Measurements from ENCODE around the gene CALHM2. TPM values are rescaled to one million over a fixed set of nuclear protein-coding genes. Genes with fewer than 3 reads are reported as not detected.

Gene CALHM2
- total and polyA plus RNA-seq, 4 donors: 1.6 to 5.0 (median 3.2) TPM

DNA sequence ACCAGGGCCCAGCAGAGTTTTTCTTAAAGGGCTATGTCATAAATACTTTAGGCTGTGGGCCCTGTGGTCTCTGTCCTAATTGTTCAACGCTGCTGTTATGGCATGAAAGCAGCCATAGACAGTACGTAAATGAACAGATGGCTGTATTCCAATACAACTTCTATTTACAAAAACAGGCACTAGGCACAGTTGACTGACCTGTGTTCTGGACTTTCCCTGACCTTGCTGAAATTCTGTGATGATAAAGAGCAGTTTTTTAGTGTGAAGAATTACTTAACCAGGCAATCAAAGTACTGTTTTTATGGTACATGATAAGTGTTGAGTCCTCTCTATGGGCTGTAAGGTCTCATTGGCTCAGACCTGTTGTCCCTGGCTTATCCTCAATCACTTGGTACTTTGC lies 38.6 kb downstream of the CALHM2 start (continued):
- TF ChIP-seq, protein P1, sequence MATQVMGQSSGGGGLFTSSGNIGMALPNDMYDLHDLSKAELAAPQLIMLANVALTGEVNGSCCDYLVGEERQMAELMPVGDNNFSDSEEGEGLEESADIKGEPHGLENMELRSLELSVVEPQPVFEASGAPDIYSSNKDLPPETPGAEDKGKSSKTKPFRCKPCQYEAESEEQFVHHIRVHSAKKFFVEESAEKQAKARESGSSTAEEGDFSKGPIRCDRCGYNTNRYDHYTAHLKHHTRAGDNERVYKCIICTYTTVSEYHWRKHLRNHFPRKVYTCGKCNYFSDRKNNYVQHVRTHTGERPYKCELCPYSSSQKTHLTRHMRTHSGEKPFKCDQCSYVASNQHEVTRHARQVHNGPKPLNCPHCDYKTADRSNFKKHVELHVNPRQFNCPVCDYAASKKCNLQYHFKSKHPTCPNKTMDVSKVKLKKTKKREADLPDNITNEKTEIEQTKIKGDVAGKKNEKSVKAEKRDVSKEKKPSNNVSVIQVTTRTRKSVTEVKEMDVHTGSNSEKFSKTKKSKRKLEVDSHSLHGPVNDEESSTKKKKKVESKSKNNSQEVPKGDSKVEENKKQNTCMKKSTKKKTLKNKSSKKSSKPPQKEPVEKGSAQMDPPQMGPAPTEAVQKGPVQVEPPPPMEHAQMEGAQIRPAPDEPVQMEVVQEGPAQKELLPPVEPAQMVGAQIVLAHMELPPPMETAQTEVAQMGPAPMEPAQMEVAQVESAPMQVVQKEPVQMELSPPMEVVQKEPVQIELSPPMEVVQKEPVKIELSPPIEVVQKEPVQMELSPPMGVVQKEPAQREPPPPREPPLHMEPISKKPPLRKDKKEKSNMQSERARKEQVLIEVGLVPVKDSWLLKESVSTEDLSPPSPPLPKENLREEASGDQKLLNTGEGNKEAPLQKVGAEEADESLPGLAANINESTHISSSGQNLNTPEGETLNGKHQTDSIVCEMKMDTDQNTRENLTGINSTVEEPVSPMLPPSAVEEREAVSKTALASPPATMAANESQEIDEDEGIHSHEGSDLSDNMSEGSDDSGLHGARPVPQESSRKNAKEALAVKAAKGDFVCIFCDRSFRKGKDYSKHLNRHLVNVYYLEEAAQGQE (IDR thresholded peaks at IDR 0.05): peak; percentile 36
- TF ChIP-seq ZBTB33 (IDR thresholded peaks at IDR 0.05): no peak
- TF ChIP-seq EGR1 (IDR thresholded peaks at IDR 0.05; ENCODE audit: low read depth in 2 of 2): no peak
- peak; percentile 70 for TF ChIP-seq YY1 (IDR thresholded peaks at IDR 0.05)
- peak; percentile 67 for TF ChIP-seq FOXA2 (IDR thresholded peaks at IDR 0.05)

- peaks cover 7 to 25% (median 22%) of the 10 kb centered on the region in 4 donors for H3K36me3 ChIP-seq (ENCODE audit: control insufficient read depth in 4 of 4, insufficient read depth in 3 of 4, low read depth in 1 of 4, low read length in 3 of 4)
Observed at GRCh38 chr10:103397191-103397825, 54.9 kb downstream of the CALHM2 start.

DNA sequence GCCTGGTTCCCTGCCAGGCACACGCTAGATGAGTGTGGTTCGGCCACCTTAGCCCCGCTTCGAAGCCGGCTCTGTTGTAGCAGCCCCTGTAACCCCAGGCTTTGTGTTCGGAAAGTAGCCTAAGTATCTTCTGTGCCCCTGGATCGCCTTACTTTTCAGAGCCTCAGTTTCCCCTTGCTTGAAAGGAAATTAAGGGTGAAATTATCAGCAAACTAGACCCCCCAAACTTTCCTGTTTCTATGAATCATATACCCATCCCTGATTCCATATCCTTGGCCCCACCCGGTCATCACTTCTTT lies 55.4 kb downstream of the CALHM2 start:
- Histone ChIP-seq H3K9me3 (ENCODE audit: control insufficient read depth in 4 of 4, low read length in 3 of 4) (no peaks in the 10 kb centered on the region), H3K4me1 (ENCODE audit: control insufficient read depth in 4 of 4, insufficient read depth in 4 of 4, low read length in 3 of 4) (peaks cover 8 to 26% (median 23%) of the 10 kb centered on the region in 4 donors)

More at GRCh38 chr10:103397191-103397825, 54.9 kb downstream of the CALHM2 start:
- H3K27ac ChIP-seq (ENCODE audit: low read depth in 1 of 2, low read length in 2 of 2): peak overlapping the region in 1 of 2 donors; percentile 42
- TF ChIP-seq FOXA1 (IDR thresholded peaks at IDR 0.05) (no peak), RAD21 (IDR thresholded peaks at IDR 0.05) (no peak), RXRA (IDR thresholded peaks at IDR 0.05) (no peak), HNF4A (conservative IDR thresholded peaks at IDR 0.05) (no peak), GABPA (IDR thresholded peaks at IDR 0.05 in 1 of 2, conservative IDR thresholded peaks at IDR 0.05 in 1 of 2) (no peak), HNF4G (IDR thresholded peaks at IDR 0.05) (no peak), FOXA2 (IDR thresholded peaks at IDR 0.05) (no peak), SP1 (IDR thresholded peaks at IDR 0.05) (no peak), ATF3 (IDR thresholded peaks at IDR 0.05) (no peak)
- no peaks in the 10 kb centered on the region for H3K9me3 ChIP-seq (ENCODE audit: control insufficient read depth in 4 of 4, low read length in 3 of 4)
- H3K4me1 ChIP-seq (ENCODE audit: control insufficient read depth in 4 of 4, insufficient read depth in 4 of 4, low read length in 3 of 4): peaks cover 8 to 26% (median 23%) of the 10 kb centered on the region in 4 donors
- H3K27me3 ChIP-seq (ENCODE audit: control insufficient read depth in 4 of 4, insufficient read depth in 4 of 4, low read length in 3 of 4): no peaks in the 10 kb centered on the region
- DNase-seq (ENCODE audit: low spot score): no peak
- 70% methylated on average over 19 of the region's 19 CpGs for WGBS
- H3K9ac ChIP-seq (ENCODE audit: low read depth in 1 of 2, low read length in 2 of 2): peak overlapping the region; percentile 10 to 61
- peak overlapping the region; percentile 80 to 91 (median 87) for H3K4me3 ChIP-seq (ENCODE audit: low read depth in 1 of 3, low read length in 3 of 3)

More for the DNA sequence above, 55.4 kb downstream of the CALHM2 start:
- peak overlapping the region; percentile 80 to 91 (median 87) for H3K4me3 ChIP-seq (ENCODE audit: low read depth in 1 of 3, low read length in 3 of 3)
- WGBS: 1% methylated on average over 8 of the region's 8 CpGs
- H3K36me3 ChIP-seq (ENCODE audit: control insufficient read depth in 4 of 4, insufficient read depth in 3 of 4, low read depth in 1 of 4, low read length in 3 of 4): peaks cover 8 to 25% (median 20%) of the 10 kb centered on the region in 4 donors
- peak; percentile 18 for TF ChIP-seq YY1 (IDR thresholded peaks at IDR 0.05)
- TF ChIP-seq RXRA (IDR thresholded peaks at IDR 0.05): no peak
- DNase-seq (ENCODE audit: low spot score): no peak
- H3K27me3 ChIP-seq (ENCODE audit: control insufficient read depth in 4 of 4, insufficient read depth in 4 of 4, low read length in 3 of 4): no peaks in the 10 kb centered on the region
- peak overlapping the region; percentile 42 to 47 for H3K27ac ChIP-seq (ENCODE audit: low read depth in 1 of 2, low read length in 2 of 2)
- peak overlapping the region; percentile 10 to 61 for H3K9ac ChIP-seq (ENCODE audit: low read depth in 1 of 2, low read length in 2 of 2)

Other genes starting within 250 kb of the CALHM2 start
- gene RPEL1, start 206.5 kb downstream of the CALHM2 start, total RNA-seq: not detected
- not detected for gene RPEL1, start 206.5 kb downstream of the CALHM2 start, polyA plus RNA-seq
- not detected for gene INA, start 175.2 kb downstream of the CALHM2 start, total RNA-seq
- gene INA, start 175.2 kb downstream of the CALHM2 start, polyA plus RNA-seq: not detected
- 1 to 10 TPM; 6.0 to 6.4 TPM for gene PCGF6, start 101.2 kb downstream of the CALHM2 start, total RNA-seq
- 1 to 10 TPM; 5.3 to 8.0 TPM for gene PCGF6, start 101.2 kb downstream of the CALHM2 start, polyA plus RNA-seq
- 1 to 10 TPM; 3.7 to 5.6 TPM for gene TAF5, start 84.4 kb downstream of the CALHM2 start, total RNA-seq
- gene TAF5, start 84.4 kb downstream of the CALHM2 start, polyA plus RNA-seq: 1 to 10 TPM in 1 of 2 donors, under 1 TPM in 1; 0.90 to 1.4 TPM
- gene ATP5MK, start 55.9 kb downstream of the CALHM2 start, total RNA-seq: 100 to 1,000 TPM in 1 of 2 donors, 10 to 100 TPM in 1; 74.7 to 190 TPM
- gene ATP5MK, start 55.9 kb downstream of the CALHM2 start, polyA plus RNA-seq: 100 to 1,000 TPM; 306 to 632 TPM
- gene PDCD11, start 55.7 kb downstream of the CALHM2 start, total RNA-seq: 10 to 100 TPM; 11.1 to 20.9 TPM
- gene PDCD11, start 55.7 kb downstream of the CALHM2 start, polyA plus RNA-seq: 1 to 10 TPM; 8.3 to 8.5 TPM
- gene CALHM1, start 6.5 kb upstream of the CALHM2 start, total RNA-seq: not detected
- not detected for gene CALHM1, start 6.5 kb upstream of the CALHM2 start, polyA plus RNA-seq
- gene CALHM3, start 26.9 kb upstream of the CALHM2 start, total RNA-seq: under 1 TPM in 1 of 2 donors, not detected in 1; 0.14 TPM
- gene CALHM3, start 26.9 kb upstream of the CALHM2 start, polyA plus RNA-seq: not detected
- 1 to 10 TPM in 1 of 2 donors, under 1 TPM in 1; 0.17 to 3.9 TPM for gene NEURL1, start 41.3 kb upstream of the CALHM2 start, total RNA-seq
- 1 to 10 TPM in 1 of 2 donors, under 1 TPM in 1; 0.11 to 1.3 TPM for gene NEURL1, start 41.3 kb upstream of the CALHM2 start, polyA plus RNA-seq